A549 treated with CORT108297 at 1 μM for 4 hours (cell line): Measurements from ENCODE around the gene HEATR9. TPM values are rescaled to one million over a fixed set of nuclear protein-coding genes. Genes with fewer than 3 reads are reported as not detected.

Experiments used
- total RNA-seq: library from RNA; stranded (reverse); fragments of 200-300 nt; extraction: Qiagen RNA extraction; gene quantifications from 5 replicates; pipeline ENCODE4 v1.2.3, GENCODE V29; 2022

The HEATR9 gene
- not detected in 5 replicates for total RNA-seq

GRCh38 chr17:35868737-35869136 lies at the start of gene HEATR9:
TSS of gene HEATR9 (minus strand) at chr17:35868891. CDS start at chr17:35868742, 149 bp downstream.

GRCh38 chr17:35879773-35880654 lies 11.3 kb upstream of the HEATR9 start, which contains the start of gene CCL5:
TSS of gene CCL5 (minus strand) at chr17:35880360.

GRCh38 chr17:35808962-35809854 lies 59.5 kb downstream of the HEATR9 start, which contains the start of gene TAF15:
TSS of gene TAF15 (plus strand) at chr17:35809484. CDS start at chr17:35809570, 86 bp downstream.

Other genes with a start within 250 kb of the HEATR9 start
- 0.07 to 0.15 TPM (median 0.11 TPM) in 5 replicates for gene RASL10B, start 137.3 kb downstream of the HEATR9 start, total RNA-seq
- gene GAS2L2, start 115.7 kb downstream of the HEATR9 start, total RNA-seq, result 0.06 to 0.15 TPM (median 0.09 TPM) in 5 replicates
- gene C17orf50, start 108.0 kb downstream of the HEATR9 start, total RNA-seq, result 0.24 to 0.49 TPM (median 0.27 TPM) in 5 replicates
- gene MMP28, start 73.2 kb downstream of the HEATR9 start, total RNA-seq, result 4.2 to 9.7 TPM (median 6.5 TPM) in 5 replicates
- 201 to 225 TPM (median 205 TPM) in 5 replicates for gene TAF15, start 59.4 kb downstream of the HEATR9 start, total RNA-seq
- gene CCL5, start 11.5 kb upstream of the HEATR9 start, total RNA-seq, result 0.92 to 1.9 TPM (median 1.4 TPM) in 5 replicates
- gene RDM1, start 61.9 kb upstream of the HEATR9 start, total RNA-seq, result 3.3 to 3.5 TPM (median 3.4 TPM) in 5 replicates
- not detected in 5 replicates for gene LYZL6, start 74.8 kb upstream of the HEATR9 start, total RNA-seq
- not detected in 5 replicates for gene CCL16, start 112.6 kb upstream of the HEATR9 start, total RNA-seq
- gene CCL14, start 117.8 kb upstream of the HEATR9 start, total RNA-seq, result not detected in 5 replicates
- gene CCL15, start 132.7 kb upstream of the HEATR9 start, total RNA-seq, result not detected in 5 replicates
- gene CCL23, start 149.1 kb upstream of the HEATR9 start, total RNA-seq, result not detected in 5 replicates
- gene CCL18, start 195.4 kb upstream of the HEATR9 start, total RNA-seq, result not detected in 5 replicates
- not detected in 5 replicates for gene CCL3, start 221.3 kb upstream of the HEATR9 start, total RNA-seq
- 0.15 TPM in 1 of 5 replicates, not detected in the others for gene CCL4, start 234.9 kb upstream of the HEATR9 start, total RNA-seq